GM21825 (cell line): ENCODE results near the gene ADCYAP1R1.

Experiments
- ATAC-seq: cut with Tn5 transposase; IDR thresholded peaks from one replicate; pipeline ENCODE4 v1.9.1; 2021; ENCODE audit warnings: mild to moderate bottlenecking, moderate library complexity; ENCODE audit not compliant: unreplicated experiment

The ADCYAP1R1 gene

GRCh38 chr7:31066516-31067130 is 14.5 kb downstream of the ADCYAP1R1 start:
- no peak for ATAC-seq

DNA sequence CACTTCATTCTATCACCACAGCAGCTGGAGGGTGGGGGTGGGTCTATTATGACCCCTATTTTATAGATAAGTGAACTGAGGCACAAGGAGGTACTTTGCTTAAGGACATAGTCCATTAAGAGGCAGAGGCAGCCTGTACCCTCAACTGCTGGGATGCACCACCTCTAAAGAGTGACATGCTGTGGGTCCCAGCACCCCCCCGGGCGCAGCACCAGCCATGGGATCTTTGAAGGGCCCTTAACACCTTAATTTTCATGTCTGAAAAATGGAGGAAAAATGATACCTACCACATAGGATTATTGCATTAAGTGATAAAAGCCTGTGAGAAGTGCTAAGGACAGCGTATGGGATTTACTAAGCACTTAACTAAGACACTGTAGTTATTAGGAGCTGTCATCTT is 15.4 kb downstream of the ADCYAP1R1 start:
- ATAC-seq, result no peak

- ATAC-seq, result no peak
Observed at GRCh38 chr7:31068006-31068675, 16.0 kb downstream of the ADCYAP1R1 start.

DNA sequence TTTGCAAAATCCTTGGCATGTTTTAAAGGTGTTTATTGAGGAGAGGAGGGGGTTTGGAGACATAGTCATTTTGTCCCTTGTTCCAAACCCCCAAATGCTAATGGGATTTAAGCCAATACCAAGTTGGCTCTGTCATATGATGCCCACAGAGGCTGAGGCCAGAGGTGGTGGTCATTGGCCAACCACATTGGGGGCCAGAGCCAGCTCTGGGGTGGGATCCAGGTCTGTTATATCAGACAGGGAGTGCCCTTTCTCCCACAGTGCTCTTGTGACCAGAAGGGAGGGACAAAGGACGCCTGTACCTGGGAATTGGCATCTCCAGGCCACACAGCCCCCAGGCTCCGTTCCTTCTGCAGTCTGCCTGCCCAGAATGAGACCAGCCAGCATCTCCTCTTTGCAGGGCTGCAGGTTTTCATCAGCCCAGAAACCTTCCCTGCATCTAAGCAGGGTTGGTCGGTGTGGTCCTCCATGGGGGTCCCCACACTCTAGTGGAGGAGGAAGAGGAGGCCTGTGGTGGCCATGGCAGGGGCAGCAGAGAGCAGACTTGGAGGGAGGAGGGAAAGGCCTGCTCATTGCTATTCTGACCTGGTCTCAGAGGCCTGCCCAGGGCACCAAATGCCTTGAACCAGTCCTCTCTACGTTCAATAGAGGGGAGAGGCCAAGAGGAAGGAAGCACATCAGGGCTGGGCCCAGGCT is 17.9 kb downstream of the ADCYAP1R1 start:
- no peak for ATAC-seq

- no peak for ATAC-seq
Observed at GRCh38 chr7:31070991-31071644, 19.0 kb downstream of the ADCYAP1R1 start.

DNA sequence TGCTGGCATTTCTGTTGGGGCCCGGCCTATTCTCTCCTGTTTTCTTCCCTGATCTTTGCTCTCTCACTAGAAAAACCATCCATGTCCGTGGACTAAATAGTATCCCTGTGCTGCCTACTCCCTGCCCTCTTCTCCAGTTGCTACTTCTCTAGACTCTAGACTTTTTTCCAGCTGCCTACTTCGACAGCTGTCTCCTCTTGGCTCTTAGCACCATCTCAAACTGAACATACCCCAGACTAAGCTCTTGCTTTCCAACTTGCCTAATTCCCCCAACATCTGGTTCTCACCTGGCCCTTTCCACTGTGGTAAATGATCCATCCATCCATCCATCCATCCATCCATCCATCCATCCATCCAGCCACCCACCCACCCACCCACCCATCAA is 19.5 kb downstream of the ADCYAP1R1 start:
- no peak for ATAC-seq

- ATAC-seq, result no peak
Observed at GRCh38 chr7:31073326-31074119, 21.4 kb downstream of the ADCYAP1R1 start.

GRCh38 chr7:31074120-31074383 is 21.9 kb downstream of the ADCYAP1R1 start:
- no peak for ATAC-seq

DNA sequence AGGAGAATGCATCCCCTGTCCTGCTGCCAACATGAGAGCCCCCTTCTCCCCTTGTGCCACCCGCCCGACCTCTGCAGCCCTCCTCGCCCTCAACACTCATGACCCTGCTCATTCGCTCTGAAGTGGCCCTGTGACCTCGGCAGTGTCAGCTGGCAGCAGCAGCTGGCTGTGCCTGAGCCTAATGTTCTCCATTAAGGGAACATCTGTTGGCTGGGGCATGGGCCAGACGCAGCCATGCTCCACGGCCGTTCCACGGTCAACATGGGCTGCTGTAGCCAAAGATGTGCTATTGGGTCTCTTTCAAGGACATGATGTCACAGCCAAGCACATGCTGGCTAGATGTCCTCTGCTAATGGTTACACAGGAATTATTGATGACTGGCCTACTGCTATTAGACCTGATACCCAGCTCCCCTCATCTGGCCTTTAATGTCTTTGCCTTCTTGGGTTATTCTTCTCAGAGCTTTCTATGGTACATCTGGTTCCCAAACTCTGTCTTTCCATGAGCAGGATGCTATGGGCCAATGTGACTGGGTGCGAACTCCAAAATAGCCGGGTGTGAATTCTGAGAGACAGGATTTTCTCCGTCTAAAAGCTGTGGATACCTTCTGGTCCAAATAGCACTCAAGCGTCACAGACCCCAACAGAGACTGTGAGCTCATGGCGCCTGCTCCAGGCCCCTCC is 22.4 kb downstream of the ADCYAP1R1 start:
- no peak for ATAC-seq

GRCh38 chr7:31075086-31075405 is 22.9 kb downstream of the ADCYAP1R1 start:
- ATAC-seq, result no peak

GRCh38 chr7:31076051-31076450 is 23.9 kb downstream of the ADCYAP1R1 start:
- no peak for ATAC-seq

GRCh38 chr7:31076641-31077310 is 24.7 kb downstream of the ADCYAP1R1 start:
- no peak for ATAC-seq

- ATAC-seq, result no peak
Observed at GRCh38 chr7:31077484-31078362, 25.6 kb downstream of the ADCYAP1R1 start.

DNA sequence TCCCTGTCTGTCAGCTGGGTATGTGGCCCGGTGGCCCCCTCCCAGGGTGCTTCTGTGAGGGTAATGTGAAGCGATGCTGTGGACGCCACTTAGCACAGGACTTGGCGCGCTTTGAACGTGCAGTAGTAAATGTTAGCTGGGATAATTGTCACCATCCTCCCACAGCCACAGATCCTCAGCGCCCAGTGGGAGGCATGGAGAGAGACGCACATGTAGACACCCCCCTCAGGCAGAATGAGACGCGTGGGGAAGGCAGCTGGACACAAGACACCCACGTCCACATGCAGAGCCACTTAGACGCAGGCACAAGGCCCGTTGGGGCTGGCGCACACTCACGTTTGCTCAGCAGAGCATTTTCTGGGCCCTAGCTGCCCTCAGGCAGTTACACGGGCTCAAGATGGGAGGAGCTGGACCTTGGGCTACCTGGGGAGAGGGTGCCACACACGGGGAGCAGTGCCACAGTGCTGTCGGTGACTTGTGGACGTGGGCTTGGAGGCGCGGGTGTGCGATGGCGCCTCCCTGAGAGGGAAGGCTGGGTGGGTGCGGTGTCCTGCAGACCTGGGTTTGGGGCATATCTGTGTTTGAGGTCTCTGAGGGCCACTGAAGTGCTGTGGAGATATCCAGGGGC is 26.4 kb downstream of the ADCYAP1R1 start:
- no peak for ATAC-seq

- no peak for ATAC-seq
Observed at GRCh38 chr7:31079126-31079823, 27.2 kb downstream of the ADCYAP1R1 start.

- no peak for ATAC-seq
Observed at GRCh38 chr7:31079824-31080511, 27.9 kb downstream of the ADCYAP1R1 start.

- ATAC-seq, result no peak
Observed at GRCh38 chr7:31080763-31081162, 28.7 kb downstream of the ADCYAP1R1 start.

DNA sequence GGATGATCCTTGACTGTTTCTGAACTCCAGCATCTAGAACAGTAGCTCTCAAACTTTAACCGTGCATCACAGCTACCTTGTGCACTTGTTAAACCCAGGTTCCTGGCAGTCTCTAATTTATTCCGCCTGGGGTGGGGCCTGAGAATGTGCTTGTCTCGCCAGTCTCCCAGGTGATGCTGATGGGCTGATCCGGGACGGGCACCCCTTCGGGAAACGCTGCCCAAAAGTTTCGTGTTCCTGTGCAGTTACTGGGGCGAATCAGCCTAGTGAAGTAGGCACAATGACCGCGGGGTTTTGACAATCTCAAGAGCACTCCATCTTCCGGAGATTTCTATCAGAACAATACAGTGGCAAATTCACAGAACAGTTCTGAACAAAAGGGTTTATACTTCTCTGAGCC is 29.9 kb downstream of the ADCYAP1R1 start:
- no peak for ATAC-seq
